ENCODE results near the gene TIPARP.

The TIPARP gene

GRCh38 chr3:156681002-156681401, 6.6 kb downstream of the TIPARP start:
- Mint-ChIP-seq H3K4me3 (peak overlapping the region; percentile 64), H3K27ac (no peak overlapping the region), H3K36me3 (peaks cover 30% of the 10 kb centered on the region), H3K4me1 (peaks cover 89% of the 10 kb centered on the region), H3K27me3 (no peaks in the 10 kb centered on the region), H3K9me3 (no peaks in the 10 kb centered on the region)

- no peaks in the 10 kb centered on the region for H3K9me3 Mint-ChIP-seq
- H3K36me3 Mint-ChIP-seq, result peaks cover 30% of the 10 kb centered on the region
- peaks cover 86% of the 10 kb centered on the region for H3K4me1 Mint-ChIP-seq
- no peaks in the 10 kb centered on the region for H3K27me3 Mint-ChIP-seq
- H3K27ac Mint-ChIP-seq, result no peak overlapping the region
- H3K4me3 Mint-ChIP-seq, result peak overlapping the region; percentile 15
These were observed 8.1 kb downstream of the TIPARP start for GRCh38 chr3:156682501-156682900.

- Mint-ChIP-seq H3K4me3 (no peak overlapping the region), H3K9me3 (no peaks in the 10 kb centered on the region), H3K4me1 (peaks cover 86% of the 10 kb centered on the region), H3K36me3 (peaks cover 25% of the 10 kb centered on the region), H3K27ac (no peak overlapping the region), H3K27me3 (no peaks in the 10 kb centered on the region)
These were observed 8.6 kb downstream of the TIPARP start for GRCh38 chr3:156682963-156683362.

- H3K9me3 Mint-ChIP-seq, result no peaks in the 10 kb centered on the region
- no peak overlapping the region for H3K27ac Mint-ChIP-seq
- peaks cover 84% of the 10 kb centered on the region for H3K4me1 Mint-ChIP-seq
- no peaks in the 10 kb centered on the region for H3K27me3 Mint-ChIP-seq
- peak overlapping the region; percentile 19 for H3K4me3 Mint-ChIP-seq
- peaks cover 20% of the 10 kb centered on the region for H3K36me3 Mint-ChIP-seq
These were observed 10.8 kb downstream of the TIPARP start for GRCh38 chr3:156685198-156685597.

- Mint-ChIP-seq H3K36me3 (peaks cover 14% of the 10 kb centered on the region), H3K9me3 (no peaks in the 10 kb centered on the region), H3K4me1 (peaks cover 84% of the 10 kb centered on the region), H3K4me3 (peak overlapping the region; percentile 26), H3K27me3 (no peaks in the 10 kb centered on the region), H3K27ac (no peak overlapping the region)
These were observed 11.4 kb downstream of the TIPARP start for GRCh38 chr3:156685752-156686151.

- H3K4me1 Mint-ChIP-seq, result peaks cover 83% of the 10 kb centered on the region
- peak overlapping the region; percentile 35 for H3K27ac Mint-ChIP-seq
- peaks cover 9% of the 10 kb centered on the region for H3K36me3 Mint-ChIP-seq
- H3K27me3 Mint-ChIP-seq, result no peaks in the 10 kb centered on the region
- H3K9me3 Mint-ChIP-seq, result no peaks in the 10 kb centered on the region
- H3K4me3 Mint-ChIP-seq, result no peak overlapping the region
These were observed 12.6 kb downstream of the TIPARP start for GRCh38 chr3:156687023-156687422.

GRCh38 chr3:156688632-156689452, 14.5 kb downstream of the TIPARP start:
- Mint-ChIP-seq H3K27me3 (no peaks in the 10 kb centered on the region), H3K9me3 (no peaks in the 10 kb centered on the region), H3K36me3 (peaks cover 11% of the 10 kb centered on the region), H3K4me1 (peaks cover 76% of the 10 kb centered on the region), H3K27ac (no peak overlapping the region), H3K4me3 (no peak overlapping the region)

- Mint-ChIP-seq H3K4me1 (peaks cover 71% of the 10 kb centered on the region), H3K4me3 (no peak overlapping the region), H3K36me3 (peaks cover 18% of the 10 kb centered on the region), H3K9me3 (no peaks in the 10 kb centered on the region), H3K27ac (peak overlapping the region; percentile 56), H3K27me3 (no peaks in the 10 kb centered on the region)
These were observed 15.2 kb downstream of the TIPARP start for GRCh38 chr3:156689608-156690007.

- peaks cover 31% of the 10 kb centered on the region for H3K36me3 Mint-ChIP-seq
- H3K4me3 Mint-ChIP-seq, result no peak overlapping the region
- H3K27me3 Mint-ChIP-seq, result no peaks in the 10 kb centered on the region
- H3K9me3 Mint-ChIP-seq, result no peaks in the 10 kb centered on the region
- no peak overlapping the region for H3K27ac Mint-ChIP-seq
- peaks cover 51% of the 10 kb centered on the region for H3K4me1 Mint-ChIP-seq
These were observed 17.5 kb downstream of the TIPARP start for GRCh38 chr3:156691920-156692319.

- Mint-ChIP-seq H3K4me1 (peaks cover 38% of the 10 kb centered on the region), H3K27ac (no peak overlapping the region), H3K36me3 (peaks cover 37% of the 10 kb centered on the region), H3K9me3 (no peaks in the 10 kb centered on the region), H3K4me3 (no peak overlapping the region), H3K27me3 (no peaks in the 10 kb centered on the region)
These were observed 18.8 kb downstream of the TIPARP start for GRCh38 chr3:156693166-156693565.

- peaks cover 35% of the 10 kb centered on the region for H3K4me1 Mint-ChIP-seq
- no peaks in the 10 kb centered on the region for H3K27me3 Mint-ChIP-seq
- H3K9me3 Mint-ChIP-seq, result no peaks in the 10 kb centered on the region
- peaks cover 40% of the 10 kb centered on the region for H3K36me3 Mint-ChIP-seq
- H3K27ac Mint-ChIP-seq, result peak overlapping the region; percentile 35
- H3K4me3 Mint-ChIP-seq, result no peak overlapping the region
These were observed 20.1 kb downstream of the TIPARP start for GRCh38 chr3:156694536-156694935.

- H3K9me3 Mint-ChIP-seq, result no peaks in the 10 kb centered on the region
- no peak overlapping the region for H3K4me3 Mint-ChIP-seq
- H3K36me3 Mint-ChIP-seq, result peaks cover 28% of the 10 kb centered on the region
- no peak overlapping the region for H3K27ac Mint-ChIP-seq
- no peaks in the 10 kb centered on the region for H3K27me3 Mint-ChIP-seq
- peaks cover 10% of the 10 kb centered on the region for H3K4me1 Mint-ChIP-seq
These were observed 28.0 kb downstream of the TIPARP start for GRCh38 chr3:156702367-156702766.

- no peak overlapping the region for H3K27ac Mint-ChIP-seq
- peaks cover 4% of the 10 kb centered on the region for H3K4me1 Mint-ChIP-seq
- H3K27me3 Mint-ChIP-seq, result no peaks in the 10 kb centered on the region
- peaks cover 20% of the 10 kb centered on the region for H3K36me3 Mint-ChIP-seq
- no peaks in the 10 kb centered on the region for H3K9me3 Mint-ChIP-seq
- H3K4me3 Mint-ChIP-seq, result no peak overlapping the region
These were observed 30.1 kb downstream of the TIPARP start for GRCh38 chr3:156704370-156705036.

- Mint-ChIP-seq H3K36me3 (peaks cover 21% of the 10 kb centered on the region), H3K4me1 (peaks cover 7% of the 10 kb centered on the region), H3K9me3 (no peaks in the 10 kb centered on the region), H3K4me3 (no peak overlapping the region), H3K27ac (no peak overlapping the region), H3K27me3 (no peaks in the 10 kb centered on the region)
These were observed 31.6 kb downstream of the TIPARP start for GRCh38 chr3:156705761-156706616.

- Mint-ChIP-seq H3K4me3 (no peak overlapping the region), H3K9me3 (no peaks in the 10 kb centered on the region), H3K36me3 (peaks cover 21% of the 10 kb centered on the region), H3K27ac (no peak overlapping the region), H3K4me1 (peaks cover 4% of the 10 kb centered on the region), H3K27me3 (no peaks in the 10 kb centered on the region)
These were observed 33.2 kb downstream of the TIPARP start for GRCh38 chr3:156707588-156707987.
